ENCODE data around the gene AMHR2. TPM values are rescaled to one million over a fixed set of nuclear protein-coding genes. Genes with fewer than 3 reads are reported as not detected.

Gene AMHR2
- total and polyA plus RNA-seq, 9 of the 15 experiments (the other 6 are each of a cell fraction or from before 2014, with no cell fraction given) = 8.9 to 49.7 (median 19.3) TPM

- no peak for TF ChIP-seq CHD7 (IDR thresholded peaks at IDR 0.05; ENCODE audit: low read depth, low read length)
- TF ChIP-seq POLR2AphosphoS5 (IDR thresholded peaks at IDR 0.05; ENCODE audit: control insufficient read depth, insufficient read depth, low read depth, low read length) = peak; percentile 25; the same call in 1 of the 2 replicates
- no peak for TF ChIP-seq ZZZ3 (IDR thresholded peaks at IDR 0.05)
- no peak for TF ChIP-seq IRF9 (tag; IDR thresholded peaks at IDR 0.05)
- peak; percentile 32; the same call in 1 of the 2 replicates for TF ChIP-seq RBFOX2 (IDR thresholded peaks at IDR 0.05; ENCODE audit: low read depth, low read length)
- no peak for TF ChIP-seq ZNF239 (CRISPR knock-in tag; IDR thresholded peaks at IDR 0.05)
- no peak for TF ChIP-seq HNRNPH1 (optimal IDR thresholded peaks at IDR 0.05; ENCODE audit: low read depth, low read length)
- no peak for TF ChIP-seq BRF1 (IDR thresholded peaks at IDR 0.05; ENCODE audit: borderline replicate concordance, extremely low read depth, insufficient read length)
- TF ChIP-seq ETV6 (IDR thresholded peaks at IDR 0.05; ENCODE audit: borderline replicate concordance in 1 of 2, low read depth in 2 of 2, low read length in 1 of 2) = no peak
- no peak for TF ChIP-seq ETV6 (CRISPR knock-in tag; IDR thresholded peaks at IDR 0.05; ENCODE audit: borderline replicate concordance)
- peak; percentile 39 for TF ChIP-seq SUPT5H (IDR thresholded peaks at IDR 0.05)
- TF ChIP-seq, protein P1, sequence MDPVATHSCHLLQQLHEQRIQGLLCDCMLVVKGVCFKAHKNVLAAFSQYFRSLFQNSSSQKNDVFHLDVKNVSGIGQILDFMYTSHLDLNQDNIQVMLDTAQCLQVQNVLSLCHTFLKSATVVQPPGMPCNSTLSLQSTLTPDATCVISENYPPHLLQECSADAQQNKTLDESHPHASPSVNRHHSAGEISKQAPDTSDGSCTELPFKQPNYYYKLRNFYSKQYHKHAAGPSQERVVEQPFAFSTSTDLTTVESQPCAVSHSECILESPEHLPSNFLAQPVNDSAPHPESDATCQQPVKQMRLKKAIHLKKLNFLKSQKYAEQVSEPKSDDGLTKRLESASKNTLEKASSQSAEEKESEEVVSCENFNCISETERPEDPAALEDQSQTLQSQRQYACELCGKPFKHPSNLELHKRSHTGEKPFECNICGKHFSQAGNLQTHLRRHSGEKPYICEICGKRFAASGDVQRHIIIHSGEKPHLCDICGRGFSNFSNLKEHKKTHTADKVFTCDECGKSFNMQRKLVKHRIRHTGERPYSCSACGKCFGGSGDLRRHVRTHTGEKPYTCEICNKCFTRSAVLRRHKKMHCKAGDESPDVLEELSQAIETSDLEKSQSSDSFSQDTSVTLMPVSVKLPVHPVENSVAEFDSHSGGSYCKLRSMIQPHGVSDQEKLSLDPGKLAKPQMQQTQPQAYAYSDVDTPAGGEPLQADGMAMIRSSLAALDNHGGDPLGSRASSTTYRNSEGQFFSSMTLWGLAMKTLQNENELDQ (CRISPR knock-in tag; IDR thresholded peaks at IDR 0.05; ENCODE audit: borderline replicate concordance) = no peak
- TF ChIP-seq CREM (IDR thresholded peaks at IDR 0.05; ENCODE audit: low read depth) = no peak
- TF ChIP-seq PCBP2 (IDR thresholded peaks at IDR 0.05; ENCODE audit: low read depth, low read length, poor library complexity, severe bottlenecking) = no peak
These were observed 31.1 kb downstream of the AMHR2 start (continued) for GRCh38 chr12:53454707-53455106.

Measured in K562 (cell line).